IMR-90 (cell line): ENCODE measurements around the gene MAGEB1. TPM values are rescaled to one million over a fixed set of nuclear protein-coding genes. Genes with fewer than 3 reads are reported as not detected.

Experiments used
- ATAC-seq: fragments of 200-7000 bp; cut with Tn5 transposase; 2 replicates; pipeline ENCODE4 v1.9.1; 2020; ENCODE audit warnings: low read depth, mild to moderate bottlenecking, moderate library complexity
- BruUV-seq: library from RNA; stranded (reverse); fragments of 400-500 nt; replicated peaks from 2 replicates; lab custom pipeline; 2021; lab: Mats Ljungman, UMichigan
- CTCF ChIA-PET: fragments of 300-600 bp; formaldehyde crosslinking; extraction: SDS; loops from one replicate; lab custom pipeline; 2021; ENCODE audit warnings: antibody characterized with exemption; lab: Yijun Ruan, JAX
- POLR2A ChIA-PET: fragments of 300-600 bp; sonication (Branson Sonifier 250); formaldehyde crosslinking; loops from one replicate; lab custom pipeline; 2022; ENCODE audit warnings: antibody characterized with exemption; ENCODE audit not compliant: unreplicated experiment; lab: Charles Lee
- DNase-seq: peaks from one replicate; pipeline ENCODE4 v3.0.0; 2013
- H2AFZ ChIP-seq: replicated peaks from 2 replicates; pipeline ENCODE3; 2013; ENCODE audit warnings: low read length, mild to moderate bottlenecking; ENCODE audit not compliant: poor library complexity
- H2AK5ac ChIP-seq: 2 replicates; pipeline ENCODE4 v1.6.1; 2013; ENCODE audit warnings: low read depth, low read length, inconsistent platforms
- H2AK9ac ChIP-seq: replicated peaks from 2 replicates; pipeline ENCODE3; 2013; ENCODE audit warnings: mild to moderate bottlenecking, low read depth, low read length, moderate library complexity; ENCODE audit not compliant: poor library complexity
- H2BK120ac ChIP-seq: 2 replicates; pipeline ENCODE4 v1.6.1; 2013; ENCODE audit warnings: low read depth, low read length, inconsistent platforms
- H2BK15ac ChIP-seq: 3 replicates; pipeline ENCODE4 v1.6.1; 2013; ENCODE audit warnings: low read depth, low read length, inconsistent platforms
- H2BK20ac ChIP-seq: 2 replicates; pipeline ENCODE4 v1.6.1; 2013; ENCODE audit warnings: low read depth, mild to moderate bottlenecking, inconsistent platforms, low read length, moderate library complexity
- H2BK5ac ChIP-seq: 2 replicates; pipeline ENCODE4 v1.6.1; 2013; ENCODE audit warnings: mild to moderate bottlenecking, low read depth, low read length, inconsistent platforms; ENCODE audit not compliant: poor library complexity, severe bottlenecking
- H3K14ac ChIP-seq: replicated peaks from 2 replicates; pipeline ENCODE4 v1.6.1; 2013; ENCODE audit warnings: low read depth, low read length, inconsistent platforms
- H3K18ac ChIP-seq: 2 replicates; pipeline ENCODE4 v1.6.1; 2013; ENCODE audit warnings: low read depth, low read length, control low read depth
- H3K23ac ChIP-seq: 2 replicates; pipeline ENCODE4 v1.6.1; 2013; ENCODE audit warnings: low read depth, low read length, inconsistent platforms
- H3K27ac ChIP-seq: 2 replicates; pipeline ENCODE4 v1.5.1; 2013; ENCODE audit warnings: mild to moderate bottlenecking, control low read depth, low read length; ENCODE audit not compliant: insufficient read depth
- H3K27me3 ChIP-seq: 2 replicates; pipeline ENCODE4 v1.6.1; 2013; ENCODE audit warnings: low read length; ENCODE audit not compliant: control insufficient read depth, insufficient read depth
- H3K36me3 ChIP-seq: 2 replicates; pipeline ENCODE4 v1.6.1; 2013; ENCODE audit warnings: low read length, mixed read lengths; ENCODE audit not compliant: control insufficient read depth, insufficient read depth
- H3K4ac ChIP-seq: 2 replicates; pipeline ENCODE4 v1.6.1; 2013; ENCODE audit warnings: low read depth, low read length, inconsistent platforms
- H3K4me1 ChIP-seq: 2 replicates; pipeline ENCODE4 v1.6.1; 2013; ENCODE audit warnings: low read length, mixed read lengths; ENCODE audit not compliant: control insufficient read depth, insufficient read depth
- H3K4me2 ChIP-seq: 2 replicates; pipeline ENCODE4 v1.6.1; 2013; ENCODE audit warnings: low read depth, mild to moderate bottlenecking, control low read depth, low read length, moderate library complexity
- H3K4me3 ChIP-seq: 2 replicates; pipeline ENCODE4 v1.5.1; 2013; ENCODE audit warnings: low read depth, mild to moderate bottlenecking, control low read depth, low read length, moderate library complexity; ENCODE audit not compliant: insufficient read depth
- H3K56ac ChIP-seq: 2 replicates; pipeline ENCODE4 v1.6.1; 2013; ENCODE audit warnings: low read length, inconsistent platforms; ENCODE audit not compliant: insufficient read depth; ENCODE audit errors: extremely low read depth
- H3K79me1 ChIP-seq, 2 experiments: 2 replicates each; pipeline ENCODE4 v1.6.1; 2013; ENCODE audit warnings: low read length in 2 of 2, inconsistent platforms in 1 of 2, low read depth in 1 of 2
- H3K9ac ChIP-seq: 2 replicates; pipeline ENCODE4 v1.6.1; 2013; ENCODE audit warnings: low read depth, low read length, control low read depth
- H3K9me1 ChIP-seq: 2 replicates; pipeline ENCODE4 v1.6.1; 2013; ENCODE audit warnings: low read length, inconsistent platforms; ENCODE audit not compliant: insufficient read depth
- H3K9me3 ChIP-seq: 2 replicates; pipeline ENCODE4 v1.6.1; 2013; ENCODE audit warnings: low read length; ENCODE audit not compliant: control insufficient read depth, insufficient read depth
- H4K20me1 ChIP-seq: 2 replicates; pipeline ENCODE4 v1.6.1; 2013; ENCODE audit warnings: low read length, inconsistent platforms; ENCODE audit not compliant: insufficient read depth
- H4K5ac ChIP-seq: 2 replicates; pipeline ENCODE4 v1.6.1; 2013; ENCODE audit warnings: mild to moderate bottlenecking, low read depth, low read length, control low read depth
- H4K8ac ChIP-seq, 2 experiments: 2 replicates each; pipeline ENCODE4 v1.6.1; 2013; ENCODE audit warnings: low read depth in 2 of 2, low read length in 2 of 2, control low read depth in 1 of 2, inconsistent platforms in 1 of 2
- H4K91ac ChIP-seq: 2 replicates; pipeline ENCODE4 v1.6.1; 2013; ENCODE audit warnings: low read depth, low read length, inconsistent platforms; ENCODE audit not compliant: insufficient read depth
- BHLHE40 ChIP-seq: fragments of 150-350 bp; IDR thresholded peaks from 2 replicates; pipeline ENCODE4 v1.6.1; 2016; ENCODE audit warnings: mild to moderate bottlenecking, low read depth, low read length
- CEBPB ChIP-seq: IDR thresholded peaks from 2 replicates; pipeline ENCODE4 v1.6.1; 2012; ENCODE audit warnings: low read depth, low read length, improper control_type of control experiment
- FOS ChIP-seq: fragments of 150-350 bp; IDR thresholded peaks from 2 replicates; pipeline ENCODE4 v1.6.1; 2016; ENCODE audit warnings: low read depth, low read length
- MAFK ChIP-seq: IDR thresholded peaks from 2 replicates; pipeline ENCODE4 v1.6.1; 2012; ENCODE audit warnings: low read depth, low read length, improper control_type of control experiment
- NFE2L2 ChIP-seq: fragments of 150-350 bp; IDR thresholded peaks from 2 replicates; pipeline ENCODE4 v1.6.1; 2016; ENCODE audit warnings: low read depth, mild to moderate bottlenecking, low read length
- RAD21 ChIP-seq: IDR thresholded peaks from 2 replicates; pipeline ENCODE4 v1.6.1; 2012; ENCODE audit warnings: low read length, improper control_type of control experiment
- RFX5 ChIP-seq: IDR thresholded peaks from 2 replicates; pipeline ENCODE4 v1.8.0; 2012; ENCODE audit warnings: low read depth, mild to moderate bottlenecking, low read length, moderate library complexity
- WGBS, 2 experiments: methylation state at CpG; one replicate each; pipeline versions ENCODE4 v1.1.5 to v1.1.7; 2013; ENCODE audit warnings: missing lambda C conversion rate in 2 of 2; ENCODE audit not compliant: insufficient read length in 1 of 2; ENCODE audit errors: extremely low coverage in 2 of 2; 5-methylcytosine and 5-hydroxymethylcytosine counted together
- dilution Hi-C: fragments of 300-500 bp; cut with HindIII; formaldehyde crosslinking; loops from one replicate; pipeline ENCODE4 v1.14.3; 2018; ENCODE audit warnings: low sequenced_read_pairs; ENCODE audit not compliant: unreplicated experiment
- in situ Hi-C: fragments of 300-500 bp; cut with MboI; formaldehyde crosslinking; loops from 3 replicates; pipeline ENCODE4 v1.14.3; 2019; ENCODE audit warnings: low sequenced_read_pairs, inconsistent platforms, mixed read lengths
- intact Hi-C: fragments of 100-400 bp; cut with micrococcal nuclease; formaldehyde crosslinking; loops from 2 replicates; pipeline ENCODE4 v1.10.0; 2022
- polyA plus RNA-seq, 3 experiments: library from polyadenylated mRNA; depleted of rRNA; stranded (reverse); fragments of >200 nt; gene quantifications; 2 replicates each; pipeline ENCODE4 v1.2.3, GENCODE V29; 2012; ENCODE audit warnings: low replicate concordance in 1 of 3
- total RNA-seq: library from RNA; depleted of rRNA; stranded (reverse); fragments of >200 nt; gene quantifications from 2 replicates; pipeline ENCODE4 v1.2.3, GENCODE V29; 2012

MAGEB1 gene
- total and polyA plus RNA-seq, 2 of the 4 experiments (the other 2 are of a cell fraction) = not detected

- no peak overlapping the region for H3K4me3 ChIP-seq
- no TSS peak for BruUV-seq
- in situ Hi-C loops (no loop called here), dilution Hi-C loops (no loop called here), intact Hi-C loops (no loop called here)
- peaks cover 4% of the 10 kb centered on the region; the same call in 1 of the 2 replicates for H3K4me1 ChIP-seq
- peak overlapping the region; percentile 82 for H3K23ac ChIP-seq
- DNase-seq (peak; percentile 93), ATAC-seq (peak; percentile 90)
- POLR2A ChIA-PET = no interaction called here
- peak overlapping the region in 1 of 2 experiments; percentile 38; a peak in 1 of 4 replicates for H4K8ac ChIP-seq
- peak overlapping the region; percentile 62; the same call in 1 of the 2 replicates for H3K4me2 ChIP-seq
- peak overlapping the region; percentile 97 for H2BK5ac ChIP-seq
- no peaks in the 10 kb centered on the region for H3K9me3 ChIP-seq
- H2AK9ac ChIP-seq = no peak overlapping the region
- H3K14ac ChIP-seq = peak overlapping the region; percentile 44; the same call in 1 of the 2 replicates
- peak overlapping the region; percentile 36; the same call in 1 of the 2 replicates for H3K56ac ChIP-seq
- peak overlapping the region; percentile 54 for H3K27ac ChIP-seq
- peak overlapping the region; percentile 98 for H3K18ac ChIP-seq
- no peak overlapping the region for H3K9ac ChIP-seq
- H4K20me1 ChIP-seq = no peaks in the 10 kb centered on the region
- peak overlapping the region; percentile 74 for H3K4ac ChIP-seq
- H4K5ac ChIP-seq = peak overlapping the region; percentile 91
- H2BK20ac ChIP-seq = peak overlapping the region; percentile 90
- H3K36me3 ChIP-seq = no peaks in the 10 kb centered on the region
- H4K91ac ChIP-seq = peak overlapping the region; percentile 31; the same call in 1 of the 2 replicates
- peak overlapping the region; percentile 90 for H2BK120ac ChIP-seq
- H2BK15ac ChIP-seq = no peak overlapping the region
- CTCF ChIA-PET = no interaction called here
- H2AK5ac ChIP-seq = no peak overlapping the region
- H3K27me3 ChIP-seq = no peaks in the 10 kb centered on the region
- H2AFZ ChIP-seq = no peak overlapping the region
- no CpG with 5 or more reads among the region's 3 CpGs for WGBS, 2 experiments
- H3K9me1 ChIP-seq = no peaks in the 10 kb centered on the region; the same call in 1 of the 2 replicates
- TF ChIP-seq CEBPB (peak; percentile 11; the same call in 1 of the 2 replicates), MAFK (peak; percentile 50), BHLHE40 (peak; percentile 43; the same call in 1 of the 2 replicates), RAD21 (no peak), RFX5 (no peak), FOS (peak; percentile 99), NFE2L2 (peak; percentile 95)
- H3K79me1 ChIP-seq = no peaks in the 10 kb centered on the region
These were observed 36.7 kb downstream of the MAGEB1 start for GRCh38 chrX:30283456-30284200.
